ENCODE measurements around the gene ZNF763.

- no peak for TF ChIP-seq POLR2A (IDR thresholded peaks at IDR 0.05)
- peak in 1 of 5 experiments; percentile 5 for TF ChIP-seq CTCF (IDR thresholded peaks at IDR 0.05)
- TF ChIP-seq EP300 (IDR thresholded peaks at IDR 0.05; ENCODE audit: low read depth), result no peak
- no peak for TF ChIP-seq POLR2AphosphoS5 (IDR thresholded peaks at IDR 0.05)
Observed at GRCh38 chr19:11984986-11985385, 20.1 kb downstream of the ZNF763 start.

Measured in transverse colon (tissue), 4 donors.